ENCODE measurements around the gene HOXC5.

Gene HOXC5

GRCh38 chr12:54005853-54006558, 26.8 kb upstream of the HOXC5 start:
- in situ Hi-C loops (cut with MboI; ENCODE audit: low sequenced_read_pairs): loop anchor here (25.0 kb wide), 1 partner anchor 206 kb away; no protein-coding TSS in a partner anchor

GRCh38 chr12:54006559-54007220, 26.2 kb upstream of the HOXC5 start:
- in situ Hi-C loops (cut with MboI; ENCODE audit: low sequenced_read_pairs): loop anchor here (25.0 kb wide), 1 partner anchor 206 kb away; no protein-coding TSS in a partner anchor

GRCh38 chr12:54007538-54008259, 25.2 kb upstream of the HOXC5 start:
- in situ Hi-C loops (cut with MboI; ENCODE audit: low sequenced_read_pairs): loop anchor here (25.0 kb wide), 1 partner anchor 205 kb away; no protein-coding TSS in a partner anchor

- in situ Hi-C loops (cut with MboI; ENCODE audit: low sequenced_read_pairs): loop anchor here (25.0 kb wide), 1 partner anchor 204 kb away; no protein-coding TSS in a partner anchor
These were observed 24.6 kb upstream of the HOXC5 start for GRCh38 chr12:54008260-54008552.

GRCh38 chr12:54009171-54010052, 23.4 kb upstream of the HOXC5 start:
- in situ Hi-C loops (cut with MboI; ENCODE audit: low sequenced_read_pairs): loop anchor here (25.0 kb wide), 1 partner anchor 203 kb away; no protein-coding TSS in a partner anchor

- in situ Hi-C loops (cut with MboI; ENCODE audit: low sequenced_read_pairs): loop anchor here (25.0 kb wide), 1 partner anchor 202 kb away; no protein-coding TSS in a partner anchor
These were observed 22.5 kb upstream of the HOXC5 start for GRCh38 chr12:54010053-54010971.

- in situ Hi-C loops (cut with MboI; ENCODE audit: low sequenced_read_pairs): loop anchor here (25.0 kb wide), 1 partner anchor 201 kb away; no protein-coding TSS in a partner anchor
These were observed 21.7 kb upstream of the HOXC5 start for GRCh38 chr12:54010972-54011664.

GRCh38 chr12:54011665-54012532, 21.0 kb upstream of the HOXC5 start:
- in situ Hi-C loops (cut with MboI; ENCODE audit: low sequenced_read_pairs): loop anchor here (25.0 kb wide), 1 partner anchor 200 kb away; no protein-coding TSS in a partner anchor

GRCh38 chr12:54012631-54013409, 20.0 kb upstream of the HOXC5 start:
- in situ Hi-C loops (cut with MboI; ENCODE audit: low sequenced_read_pairs): loop anchor here (25.0 kb wide), 1 partner anchor 199 kb away; no protein-coding TSS in a partner anchor

- in situ Hi-C loops (cut with MboI; ENCODE audit: low sequenced_read_pairs): loop anchor here (25.0 kb wide), 1 partner anchor 198 kb away; no protein-coding TSS in a partner anchor
These were observed 18.4 kb upstream of the HOXC5 start for GRCh38 chr12:54014377-54015017.

GRCh38 chr12:54015018-54015931, 17.6 kb upstream of the HOXC5 start:
- in situ Hi-C loops (cut with MboI; ENCODE audit: low sequenced_read_pairs): loop anchor here (25.0 kb wide), 1 partner anchor 197 kb away; no protein-coding TSS in a partner anchor

- in situ Hi-C loops (cut with MboI; ENCODE audit: low sequenced_read_pairs): loop anchor here (25.0 kb wide), 1 partner anchor 196 kb away; no protein-coding TSS in a partner anchor
These were observed 16.8 kb upstream of the HOXC5 start for GRCh38 chr12:54016051-54016450.

GRCh38 chr12:54016478-54016964, 16.3 kb upstream of the HOXC5 start:
- in situ Hi-C loops (cut with MboI; ENCODE audit: low sequenced_read_pairs): loop anchor here (25.0 kb wide), 1 partner anchor 196 kb away; no protein-coding TSS in a partner anchor

GRCh38 chr12:54017027-54017788, 15.6 kb upstream of the HOXC5 start:
- in situ Hi-C loops (cut with MboI; ENCODE audit: low sequenced_read_pairs): loop anchor here (25.0 kb wide), 1 partner anchor 195 kb away; no protein-coding TSS in a partner anchor

All from hTERT RPE-1 (cell line).